ENCODE results near the gene DZIP3. TPM values are rescaled to one million over a fixed set of nuclear protein-coding genes. Genes with fewer than 3 reads are reported as not detected.
"Not testable (repeated sequence)": the region's sequence is repeated elsewhere in the genome, so short reads cannot be mapped to it uniquely, and the experiment has no call there.

The DZIP3 gene
- total RNA-seq, 2 donors from 2014 or later, result 6.8 to 8.5 TPM

DNA sequence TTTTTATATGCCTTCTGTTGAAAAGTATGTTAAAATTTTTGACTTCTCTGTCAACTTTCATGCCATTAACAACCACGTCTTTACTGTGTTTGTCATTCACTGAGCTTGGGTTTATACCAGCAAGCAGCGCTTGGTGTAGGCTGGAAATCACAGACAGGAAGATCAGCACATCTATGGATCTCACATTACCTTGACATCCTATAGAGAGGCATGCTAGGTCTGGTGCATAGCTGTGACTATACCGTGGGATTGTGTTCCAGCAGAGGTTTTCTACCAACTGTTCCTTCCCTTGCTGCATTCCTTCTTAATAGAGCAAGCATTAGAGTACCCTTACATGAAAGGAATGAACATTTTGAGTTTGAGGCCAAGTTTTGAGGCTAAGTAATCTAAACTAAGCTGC, 53.0 kb downstream of the DZIP3 start:
- Histone ChIP-seq H3K27me3 (no peaks in the 10 kb centered on the region), H3K4me1 (no peaks in the 10 kb centered on the region), H3K27ac (no peak overlapping the region), H3K9ac (ENCODE audit: low read depth in 2 of 2, low read length in 2 of 2) (no peak overlapping the region), H3K36me3 (peaks cover 4% of the 10 kb centered on the region), H3K9me3 (no peaks in the 10 kb centered on the region), H3K4me3 (no peak overlapping the region)
- intact Hi-C loops (cut with DNase I), result no loop called here
- DNase-seq, result no peak
- TF ChIP-seq, protein P1, sequence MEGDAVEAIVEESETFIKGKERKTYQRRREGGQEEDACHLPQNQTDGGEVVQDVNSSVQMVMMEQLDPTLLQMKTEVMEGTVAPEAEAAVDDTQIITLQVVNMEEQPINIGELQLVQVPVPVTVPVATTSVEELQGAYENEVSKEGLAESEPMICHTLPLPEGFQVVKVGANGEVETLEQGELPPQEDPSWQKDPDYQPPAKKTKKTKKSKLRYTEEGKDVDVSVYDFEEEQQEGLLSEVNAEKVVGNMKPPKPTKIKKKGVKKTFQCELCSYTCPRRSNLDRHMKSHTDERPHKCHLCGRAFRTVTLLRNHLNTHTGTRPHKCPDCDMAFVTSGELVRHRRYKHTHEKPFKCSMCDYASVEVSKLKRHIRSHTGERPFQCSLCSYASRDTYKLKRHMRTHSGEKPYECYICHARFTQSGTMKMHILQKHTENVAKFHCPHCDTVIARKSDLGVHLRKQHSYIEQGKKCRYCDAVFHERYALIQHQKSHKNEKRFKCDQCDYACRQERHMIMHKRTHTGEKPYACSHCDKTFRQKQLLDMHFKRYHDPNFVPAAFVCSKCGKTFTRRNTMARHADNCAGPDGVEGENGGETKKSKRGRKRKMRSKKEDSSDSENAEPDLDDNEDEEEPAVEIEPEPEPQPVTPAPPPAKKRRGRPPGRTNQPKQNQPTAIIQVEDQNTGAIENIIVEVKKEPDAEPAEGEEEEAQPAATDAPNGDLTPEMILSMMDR (IDR thresholded peaks at IDR 0.05), result no peak

DNA sequence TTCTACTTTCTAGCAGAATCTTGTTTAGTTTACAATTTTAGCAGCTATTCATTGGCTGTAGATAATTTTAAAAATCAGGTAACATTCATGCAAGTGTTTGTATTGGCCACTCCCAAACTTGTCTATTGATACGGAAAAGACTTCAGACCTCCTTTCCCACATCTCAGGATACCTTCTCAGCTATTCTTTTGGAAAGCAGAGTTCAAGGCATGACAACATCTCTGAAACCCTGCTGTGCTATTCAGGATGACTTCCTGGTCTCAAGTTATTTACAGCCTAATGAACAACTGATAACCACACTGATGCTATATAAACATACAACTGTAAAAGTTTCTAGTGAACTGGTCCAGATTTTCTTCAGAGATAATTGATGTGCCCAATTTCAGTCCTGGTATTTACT, 55.8 kb downstream of the DZIP3 start:
- Histone ChIP-seq H3K4me1 (no peaks in the 10 kb centered on the region), H3K9me3 (no peaks in the 10 kb centered on the region), H3K27me3 (no peaks in the 10 kb centered on the region), H3K9ac (ENCODE audit: low read depth in 2 of 2, low read length in 2 of 2) (no peak overlapping the region), H3K4me3 (no peak overlapping the region), H3K36me3 (peaks cover 4% of the 10 kb centered on the region), H3K27ac (no peak overlapping the region)
- TF ChIP-seq, protein P1 (IDR thresholded peaks at IDR 0.05), result no peak
- intact Hi-C loops (cut with DNase I), result no loop called here
- DNase-seq, result no peak

DNA sequence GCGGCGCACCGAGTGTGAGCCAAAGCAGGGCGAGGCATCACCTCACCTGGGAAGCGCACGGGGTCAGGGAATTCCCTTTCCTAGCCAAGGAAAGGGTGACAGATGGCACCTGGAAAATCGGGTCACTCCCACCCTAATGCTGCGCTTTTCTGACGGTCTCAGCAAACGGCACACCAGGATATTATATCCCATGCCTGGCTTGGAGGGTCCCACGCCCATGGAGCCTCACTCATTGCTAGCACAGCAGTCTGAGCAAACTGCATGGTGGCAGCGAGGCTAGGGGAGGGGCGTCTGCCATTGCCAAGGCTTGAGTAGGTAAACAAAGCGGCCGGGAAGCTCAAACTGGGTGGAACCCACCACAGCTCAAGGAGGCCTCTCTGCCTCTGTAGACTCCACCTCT, 66.1 kb downstream of the DZIP3 start:
- H3K9me3 ChIP-seq; H3K27me3 ChIP-seq; intact Hi-C loops (cut with DNase I); H3K27ac ChIP-seq; H3K9ac ChIP-seq (ENCODE audit: low read depth in 2 of 2, low read length in 2 of 2); H3K36me3 ChIP-seq; H3K4me1 ChIP-seq; H3K4me3 ChIP-seq; DNase-seq: not testable (repeated sequence)

DNA sequence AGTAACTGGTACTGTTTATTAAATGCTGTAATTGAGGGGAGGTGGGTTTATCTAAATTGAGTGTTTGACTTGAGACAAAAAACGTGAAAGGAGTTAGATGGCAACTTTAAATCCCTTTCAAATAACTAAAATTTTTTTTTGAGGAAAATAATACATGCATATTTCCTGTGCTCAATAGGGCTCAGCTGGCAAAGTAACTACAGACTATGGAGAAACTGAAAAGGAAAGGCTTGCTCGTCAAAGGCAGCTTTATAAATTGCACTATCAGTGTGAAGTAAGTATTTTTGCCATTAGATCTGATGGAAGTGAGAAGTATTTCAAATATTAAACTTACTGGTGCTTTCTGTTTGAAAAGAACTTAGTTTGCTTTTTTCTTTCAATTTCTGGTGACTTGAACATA, 72.2 kb downstream of the DZIP3 start:
- intact Hi-C loops (cut with DNase I), result loop anchor here (2.0 to 5.0 kb wide), 2 partner anchors 156 to 255 kb away; no protein-coding TSS in a partner anchor
- TF ChIP-seq, protein P1 (IDR thresholded peaks at IDR 0.05), result no peak
- no peak overlapping the region for H3K4me3 ChIP-seq
- no peak overlapping the region for H3K27ac ChIP-seq
- no peaks in the 10 kb centered on the region for H3K9me3 ChIP-seq
- H3K9ac ChIP-seq (ENCODE audit: low read depth in 2 of 2, low read length in 2 of 2), result no peak overlapping the region
- no peaks in the 10 kb centered on the region for H3K27me3 ChIP-seq
- H3K4me1 ChIP-seq, result no peaks in the 10 kb centered on the region
- DNase-seq, result no peak
- no peaks in the 10 kb centered on the region for H3K36me3 ChIP-seq

DNA sequence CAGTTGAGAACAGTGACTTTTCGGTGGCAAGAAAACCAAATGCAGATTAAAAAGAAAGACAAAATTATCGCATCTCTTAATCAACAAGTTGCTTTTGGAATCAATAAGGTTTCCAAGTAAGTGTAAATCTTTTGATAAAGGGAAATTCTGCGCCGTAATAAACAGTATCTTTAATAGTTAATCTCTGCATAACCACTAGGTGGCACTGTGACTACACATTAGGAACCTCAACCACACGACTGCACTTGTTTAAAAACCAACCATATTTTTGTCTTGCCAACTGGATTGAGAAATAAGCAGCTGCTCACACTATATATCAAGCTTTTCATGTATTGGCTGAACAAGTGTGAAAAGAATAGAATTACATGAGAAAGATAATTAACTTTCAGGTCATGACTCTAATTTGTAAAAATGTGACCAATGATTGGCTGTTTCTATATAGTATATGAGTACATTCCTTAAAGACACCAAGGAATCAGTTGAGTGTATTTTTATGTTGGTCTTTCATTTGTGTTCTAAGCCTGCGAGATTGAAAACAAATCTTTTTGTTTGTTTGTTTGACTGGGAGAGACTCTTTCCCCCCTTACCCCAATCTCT, 72.7 kb downstream of the DZIP3 start:
- intact Hi-C loops (cut with DNase I), result loop anchor here (2.0 to 5.0 kb wide), 2 partner anchors 155 to 255 kb away; no protein-coding TSS in a partner anchor
- H3K27me3 ChIP-seq, result no peaks in the 10 kb centered on the region
- H3K4me1 ChIP-seq, result no peaks in the 10 kb centered on the region
- H3K4me3 ChIP-seq, result no peak overlapping the region
- H3K36me3 ChIP-seq, result no peaks in the 10 kb centered on the region
- H3K9ac ChIP-seq (ENCODE audit: low read depth in 2 of 2, low read length in 2 of 2), result no peak overlapping the region
- no peak overlapping the region for H3K27ac ChIP-seq
- peak; percentile 36 for DNase-seq
- H3K9me3 ChIP-seq, result no peaks in the 10 kb centered on the region
- TF ChIP-seq, protein P1 (IDR thresholded peaks at IDR 0.05), result peak; percentile 66

DNA sequence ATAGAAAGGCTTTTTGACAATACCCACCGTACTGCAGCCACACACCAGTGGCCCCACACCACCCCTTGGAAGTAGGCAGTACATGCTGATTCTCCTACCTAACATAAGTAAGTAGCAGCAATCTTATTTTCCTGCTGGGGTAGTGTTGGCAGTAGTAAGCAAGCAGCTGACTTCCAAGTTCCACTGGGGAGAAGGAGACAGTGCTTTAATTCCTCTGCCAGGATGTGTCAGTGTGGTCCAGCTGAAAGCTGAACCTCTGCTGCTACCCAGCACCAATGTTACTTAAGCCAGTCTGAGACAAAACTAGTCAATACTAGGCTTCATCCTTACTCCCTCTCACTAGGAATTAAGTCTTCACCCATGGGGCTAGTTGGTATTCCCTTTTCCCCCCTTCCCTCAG, 74.7 kb downstream of the DZIP3 start:
- Histone ChIP-seq H3K4me1 (no peaks in the 10 kb centered on the region), H3K4me3 (no peak overlapping the region), H3K27ac (no peak overlapping the region), H3K9ac (ENCODE audit: low read depth in 2 of 2, low read length in 2 of 2) (no peak overlapping the region), H3K36me3 (no peaks in the 10 kb centered on the region), H3K27me3 (no peaks in the 10 kb centered on the region), H3K9me3 (no peaks in the 10 kb centered on the region)
- intact Hi-C loops (cut with DNase I), result loop anchor here (5.0 kb wide), 1 partner anchor 153 kb away; no protein-coding TSS in a partner anchor
- no peak for DNase-seq
- TF ChIP-seq, protein P1 (IDR thresholded peaks at IDR 0.05), result no peak
